HG03520 (cell line): ENCODE measurements around the gene TAF4.

ENCODE experiments used
- ATAC-seq: cut with Tn5 transposase; IDR thresholded peaks from one replicate; pipeline ENCODE4 v1.9.1; 2021; ENCODE audit warnings: mild to moderate bottlenecking, moderate library complexity; ENCODE audit not compliant: unreplicated experiment

TAF4 gene

GRCh38 chr20:61968036-61968810 lies 97.5 kb downstream of the TAF4 start:
- no peak for ATAC-seq

GRCh38 chr20:61967300-61967699 lies 98.4 kb downstream of the TAF4 start:
- ATAC-seq: no peak

GRCh38 chr20:61966492-61967244 lies 99.0 kb downstream of the TAF4 start:
- no peak for ATAC-seq

GRCh38 chr20:61965606-61966491 lies 99.8 kb downstream of the TAF4 start:
- ATAC-seq: no peak

GRCh38 chr20:61964675-61965605 lies 100.7 kb downstream of the TAF4 start:
- no peak for ATAC-seq

GRCh38 chr20:61963885-61964674 lies 101.6 kb downstream of the TAF4 start:
- ATAC-seq: no peak

GRCh38 chr20:61963149-61963548 lies 102.5 kb downstream of the TAF4 start:
- no peak for ATAC-seq

GRCh38 chr20:61960836-61961235 lies 104.8 kb downstream of the TAF4 start:
- no peak for ATAC-seq

GRCh38 chr20:61958773-61959700 lies 106.6 kb downstream of the TAF4 start:
- ATAC-seq: no peak

GRCh38 chr20:61957961-61958715 lies 107.5 kb downstream of the TAF4 start:
- ATAC-seq: no peak

- no peak for ATAC-seq
Observed at GRCh38 chr20:61956396-61957342, 109.0 kb downstream of the TAF4 start.

GRCh38 chr20:61955668-61956395 lies 109.8 kb downstream of the TAF4 start:
- no peak for ATAC-seq

GRCh38 chr20:61954276-61955021 lies 111.2 kb downstream of the TAF4 start:
- ATAC-seq: no peak

GRCh38 chr20:61953037-61954021 lies 112.4 kb downstream of the TAF4 start:
- ATAC-seq: no peak
